K562 (cell line): ENCODE measurements around the gene EFCAB13.

Experiments used
- CHD1 ChIP-seq: fragments of 200-600 bp; sonication (generic); IDR thresholded peaks from one replicate; pipeline ENCODE4 v1.6.1; 2012; ENCODE audit warnings: mild to moderate bottlenecking, moderate library complexity, low read length, inconsistent platforms
- SPI1 ChIP-seq: IDR thresholded peaks from 2 replicates; pipeline ENCODE4 v1.6.1; 2011; ENCODE audit warnings: low read depth, low read length, control low read depth, borderline replicate concordance
- USF2 ChIP-seq: sonication (generic); formaldehyde crosslinking; IDR thresholded peaks from 2 replicates; pipeline ENCODE4 v1.5.0; 2020; ENCODE audit warnings: missing genetic modification reagents
- ZBTB40 ChIP-seq, 2 experiments: fragments of 450-650 bp in 1 of 2; sonication (generic) in 1 of 2; formaldehyde crosslinking in 1 of 2; IDR thresholded peaks; 2 replicates each; pipeline versions ENCODE4 v1.7.1 to v1.9.0; 2016 to 2022; ENCODE audit warnings: inconsistent platforms in 1 of 2, mild to moderate bottlenecking in 1 of 2, missing genetic modification reagents in 1 of 2

GRCh38 chr17:47285003-47285402 lies 38.8 kb upstream of the EFCAB13 start:
- TF ChIP-seq USF2 (CRISPR knock-in tag) (no peak), CHD1 (no peak), SPI1 (no peak), ZBTB40 (IDR thresholded peaks at IDR 0.05) (no peak), ZBTB40 (CRISPR knock-in tag; IDR thresholded peaks at IDR 0.05) (no peak)
